RWPE2 (cell line): ENCODE results near the gene P2RX1.

Source experiments
- ATAC-seq: fragments of 200-7000 bp; cut with Tn5 transposase; 3 replicates; pipeline ENCODE4 v1.9.1; 2021; ENCODE audit warnings: low read depth
- DNase-seq: peaks from one replicate; pipeline ENCODE4 v3.0.0-alpha.2; 2020; ENCODE audit warnings: low spot score
- H3K27ac ChIP-seq: fragments of 450-650 bp; 2 replicates; pipeline ENCODE4 v1.5.1; 2017; ENCODE audit warnings: mild to moderate bottlenecking; ENCODE audit not compliant: poor library complexity, severe bottlenecking
- H3K27me3 ChIP-seq: fragments of 250-450 bp; sonication (Bioruptor Pico); 2 replicates; pipeline ENCODE4 v1.5.1; 2021; ENCODE audit warnings: mild to moderate bottlenecking, moderate library complexity; ENCODE audit not compliant: insufficient read depth, poor library complexity, severe bottlenecking
- H3K36me3 ChIP-seq: fragments of 250-450 bp; sonication (Bioruptor Pico); 2 replicates; pipeline ENCODE4 v1.5.1; 2020; ENCODE audit warnings: low read depth, mild to moderate bottlenecking, moderate library complexity
- H3K4me1 ChIP-seq: fragments of 250-450 bp; sonication (Bioruptor Pico); 2 replicates; pipeline ENCODE4 v1.5.1; 2021; ENCODE audit warnings: mild to moderate bottlenecking, moderate library complexity; ENCODE audit not compliant: insufficient read depth, poor library complexity, severe bottlenecking
- H3K4me3 ChIP-seq: fragments of 250-450 bp; sonication (Bioruptor Pico); 2 replicates; pipeline ENCODE4 v1.5.1; 2021; ENCODE audit warnings: mild to moderate bottlenecking, moderate library complexity; ENCODE audit not compliant: severe bottlenecking
- H3K9me3 ChIP-seq: fragments of 250-450 bp; sonication (Bioruptor Pico); 2 replicates; pipeline ENCODE4 v1.5.1; 2021; ENCODE audit warnings: mild to moderate bottlenecking, moderate library complexity; ENCODE audit not compliant: severe bottlenecking
- TF ChIP-seq, protein P1 (sequence below): fragments of 450-650 bp; IDR thresholded peaks from one replicate; pipeline ENCODE4 v1.5.1; 2017; ENCODE audit warnings: mild to moderate bottlenecking, moderate library complexity; ENCODE audit not compliant: poor library complexity, severe bottlenecking

P2RX1 gene

DNA sequence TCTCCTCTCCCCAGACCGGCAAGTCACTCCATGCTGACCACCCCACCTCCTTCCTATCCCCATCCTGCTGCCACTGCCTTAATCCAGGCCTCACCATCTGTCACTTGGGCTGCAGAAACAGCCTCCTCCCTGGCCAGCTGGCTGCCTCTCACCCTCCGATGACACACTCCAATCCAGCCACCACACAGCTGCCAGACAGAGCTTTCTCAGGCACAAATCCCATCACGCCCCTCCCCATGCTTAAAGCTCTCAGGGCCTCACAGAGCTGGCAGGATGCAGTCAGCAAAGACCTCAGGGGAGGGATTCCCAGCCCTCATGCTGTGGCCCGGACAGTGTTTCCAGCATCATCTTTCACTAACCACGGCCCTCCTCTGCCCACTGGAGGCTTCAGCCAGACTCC, 37.1 kb downstream of the P2RX1 start:
- Histone ChIP-seq H3K36me3 (peaks cover 22% of the 10 kb centered on the region), H3K27me3 (no peaks in the 10 kb centered on the region), H3K9me3 (no peaks in the 10 kb centered on the region), H3K4me1 (no peaks in the 10 kb centered on the region), H3K4me3 (no peak overlapping the region), H3K27ac (no peak overlapping the region)
- TF ChIP-seq, protein P1, sequence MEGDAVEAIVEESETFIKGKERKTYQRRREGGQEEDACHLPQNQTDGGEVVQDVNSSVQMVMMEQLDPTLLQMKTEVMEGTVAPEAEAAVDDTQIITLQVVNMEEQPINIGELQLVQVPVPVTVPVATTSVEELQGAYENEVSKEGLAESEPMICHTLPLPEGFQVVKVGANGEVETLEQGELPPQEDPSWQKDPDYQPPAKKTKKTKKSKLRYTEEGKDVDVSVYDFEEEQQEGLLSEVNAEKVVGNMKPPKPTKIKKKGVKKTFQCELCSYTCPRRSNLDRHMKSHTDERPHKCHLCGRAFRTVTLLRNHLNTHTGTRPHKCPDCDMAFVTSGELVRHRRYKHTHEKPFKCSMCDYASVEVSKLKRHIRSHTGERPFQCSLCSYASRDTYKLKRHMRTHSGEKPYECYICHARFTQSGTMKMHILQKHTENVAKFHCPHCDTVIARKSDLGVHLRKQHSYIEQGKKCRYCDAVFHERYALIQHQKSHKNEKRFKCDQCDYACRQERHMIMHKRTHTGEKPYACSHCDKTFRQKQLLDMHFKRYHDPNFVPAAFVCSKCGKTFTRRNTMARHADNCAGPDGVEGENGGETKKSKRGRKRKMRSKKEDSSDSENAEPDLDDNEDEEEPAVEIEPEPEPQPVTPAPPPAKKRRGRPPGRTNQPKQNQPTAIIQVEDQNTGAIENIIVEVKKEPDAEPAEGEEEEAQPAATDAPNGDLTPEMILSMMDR = no peak
- DNase-seq (no peak), ATAC-seq (no peak)

DNA sequence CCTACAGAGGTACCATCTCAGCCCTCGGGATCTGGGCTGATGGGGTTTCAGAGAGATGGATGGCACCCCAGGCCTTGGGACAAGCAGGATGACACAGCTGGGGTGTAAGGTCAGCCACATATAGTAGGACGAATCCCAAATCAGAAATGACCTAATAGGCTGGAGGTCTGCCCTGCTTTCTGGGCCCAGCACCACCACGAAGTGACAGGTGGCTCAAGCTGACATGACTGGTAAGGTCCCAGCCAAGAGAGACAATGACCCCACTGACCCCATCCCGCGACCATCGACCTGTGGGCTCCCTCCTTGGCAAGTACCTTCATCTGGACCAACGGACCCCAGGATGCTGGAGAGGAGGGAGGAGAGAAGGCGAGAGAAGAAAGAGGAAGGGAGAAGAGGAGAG, 39.0 kb downstream of the P2RX1 start:
- TF ChIP-seq, protein P1 = no peak
- ATAC-seq (no peak), DNase-seq (no peak)
- H3K27ac ChIP-seq = no peak overlapping the region
- no peak overlapping the region for H3K4me3 ChIP-seq
- no peaks in the 10 kb centered on the region for H3K4me1 ChIP-seq
- no peaks in the 10 kb centered on the region for H3K9me3 ChIP-seq
- H3K36me3 ChIP-seq = peaks cover 27% of the 10 kb centered on the region
- no peaks in the 10 kb centered on the region for H3K27me3 ChIP-seq

DNA sequence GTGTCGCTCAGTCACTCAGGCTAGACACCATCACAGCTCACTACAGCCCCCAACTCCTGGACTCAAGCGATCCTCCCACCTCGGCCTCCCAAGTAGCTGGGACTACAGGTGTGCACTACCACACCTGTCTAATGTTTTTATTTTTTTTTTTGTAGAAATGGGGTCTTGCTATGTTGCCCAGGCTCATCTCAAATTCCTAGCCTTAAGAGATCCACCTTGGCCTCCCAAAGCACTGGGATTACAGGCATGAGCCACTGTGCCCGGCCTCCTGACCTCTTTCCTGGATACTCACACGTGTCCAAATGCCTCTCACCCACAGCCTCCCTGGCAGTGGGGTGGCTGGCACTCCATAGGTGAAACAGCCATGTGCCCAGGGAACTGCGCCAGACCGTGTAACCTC, 40.9 kb downstream of the P2RX1 start:
- no peak overlapping the region for H3K4me3 ChIP-seq
- no peak for ATAC-seq
- H3K27ac ChIP-seq = no peak overlapping the region
- TF ChIP-seq, protein P1 = no peak
- no peaks in the 10 kb centered on the region for H3K4me1 ChIP-seq
- H3K27me3 ChIP-seq = no peaks in the 10 kb centered on the region
- H3K9me3 ChIP-seq = no peaks in the 10 kb centered on the region
- DNase-seq = no peak
- H3K36me3 ChIP-seq = peaks cover 23% of the 10 kb centered on the region

DNA sequence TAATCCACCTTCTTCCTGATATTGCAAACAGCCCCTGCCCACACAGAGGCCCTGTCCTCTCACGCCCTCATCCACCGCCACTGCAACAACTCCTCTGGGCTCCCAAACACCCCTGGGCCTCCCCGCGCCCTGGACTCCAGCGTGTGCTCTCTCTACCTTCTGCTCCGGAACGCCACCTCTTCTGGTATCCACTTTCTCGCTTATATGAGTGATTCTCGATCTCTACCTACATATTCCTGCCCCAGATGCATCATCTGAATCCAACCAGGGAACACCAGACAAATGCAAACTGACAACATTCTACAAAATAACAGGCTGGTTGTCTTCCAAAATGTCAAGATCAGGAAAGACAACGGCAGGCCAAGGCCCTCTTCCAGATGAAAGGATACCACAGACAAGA, 42.4 kb downstream of the P2RX1 start:
- no peaks in the 10 kb centered on the region for H3K4me1 ChIP-seq
- no peak overlapping the region for H3K4me3 ChIP-seq
- ATAC-seq (no peak), DNase-seq (no peak)
- H3K27me3 ChIP-seq = no peaks in the 10 kb centered on the region
- H3K9me3 ChIP-seq = no peaks in the 10 kb centered on the region
- H3K27ac ChIP-seq = no peak overlapping the region
- H3K36me3 ChIP-seq = peaks cover 20% of the 10 kb centered on the region
- TF ChIP-seq, protein P1 = no peak

DNA sequence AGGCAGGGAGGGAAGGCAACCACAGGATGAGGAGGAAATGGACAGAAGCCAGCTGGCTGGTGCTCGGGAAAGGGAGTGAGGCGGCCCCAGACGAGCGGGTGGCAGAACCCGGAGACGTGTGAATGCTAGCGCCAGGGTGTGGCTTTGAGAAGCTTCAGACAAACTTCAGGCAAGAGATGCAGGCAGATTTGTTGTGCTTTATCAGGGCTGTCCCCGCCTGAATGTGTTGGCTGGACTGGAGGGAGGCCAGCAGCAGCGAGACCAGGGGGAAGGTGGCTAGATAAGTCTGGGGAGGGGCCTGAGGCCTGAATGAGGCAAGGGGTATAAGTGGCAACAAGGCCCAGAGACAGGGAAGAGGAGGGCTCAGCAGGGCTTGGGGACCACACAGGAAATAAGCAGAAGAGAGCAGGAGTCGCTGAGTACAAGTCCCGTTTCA, 45.4 kb downstream of the P2RX1 start:
- Histone ChIP-seq H3K4me1 (no peaks in the 10 kb centered on the region), H3K27me3 (no peaks in the 10 kb centered on the region), H3K27ac (no peak overlapping the region), H3K9me3 (no peaks in the 10 kb centered on the region), H3K4me3 (no peak overlapping the region), H3K36me3 (peaks cover 15% of the 10 kb centered on the region)
- TF ChIP-seq, protein P1 = no peak
- no peak for ATAC-seq
- DNase-seq = no peak
